ENCODE measurements around the gene DGKG.

DGKG gene

GRCh38 chr3:186129206-186129605, 232.8 kb downstream of the DGKG start:
- TF ChIP-seq, protein P1, sequence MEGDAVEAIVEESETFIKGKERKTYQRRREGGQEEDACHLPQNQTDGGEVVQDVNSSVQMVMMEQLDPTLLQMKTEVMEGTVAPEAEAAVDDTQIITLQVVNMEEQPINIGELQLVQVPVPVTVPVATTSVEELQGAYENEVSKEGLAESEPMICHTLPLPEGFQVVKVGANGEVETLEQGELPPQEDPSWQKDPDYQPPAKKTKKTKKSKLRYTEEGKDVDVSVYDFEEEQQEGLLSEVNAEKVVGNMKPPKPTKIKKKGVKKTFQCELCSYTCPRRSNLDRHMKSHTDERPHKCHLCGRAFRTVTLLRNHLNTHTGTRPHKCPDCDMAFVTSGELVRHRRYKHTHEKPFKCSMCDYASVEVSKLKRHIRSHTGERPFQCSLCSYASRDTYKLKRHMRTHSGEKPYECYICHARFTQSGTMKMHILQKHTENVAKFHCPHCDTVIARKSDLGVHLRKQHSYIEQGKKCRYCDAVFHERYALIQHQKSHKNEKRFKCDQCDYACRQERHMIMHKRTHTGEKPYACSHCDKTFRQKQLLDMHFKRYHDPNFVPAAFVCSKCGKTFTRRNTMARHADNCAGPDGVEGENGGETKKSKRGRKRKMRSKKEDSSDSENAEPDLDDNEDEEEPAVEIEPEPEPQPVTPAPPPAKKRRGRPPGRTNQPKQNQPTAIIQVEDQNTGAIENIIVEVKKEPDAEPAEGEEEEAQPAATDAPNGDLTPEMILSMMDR (conservative IDR thresholded peaks at IDR 0.05; ENCODE audit: low read depth, low read length) = no peak
- DNase-seq (ENCODE audit: low read depth) = no peak
- H3K4me3 ChIP-seq (ENCODE audit: low read length) = no peak overlapping the region

GRCh38 chr3:186128158-186128557, 233.9 kb downstream of the DGKG start:
- no peak overlapping the region for H3K4me3 ChIP-seq (ENCODE audit: low read length)
- DNase-seq (ENCODE audit: low read depth) = no peak
- TF ChIP-seq, protein P1 (conservative IDR thresholded peaks at IDR 0.05; ENCODE audit: low read depth, low read length) = no peak

DNA sequence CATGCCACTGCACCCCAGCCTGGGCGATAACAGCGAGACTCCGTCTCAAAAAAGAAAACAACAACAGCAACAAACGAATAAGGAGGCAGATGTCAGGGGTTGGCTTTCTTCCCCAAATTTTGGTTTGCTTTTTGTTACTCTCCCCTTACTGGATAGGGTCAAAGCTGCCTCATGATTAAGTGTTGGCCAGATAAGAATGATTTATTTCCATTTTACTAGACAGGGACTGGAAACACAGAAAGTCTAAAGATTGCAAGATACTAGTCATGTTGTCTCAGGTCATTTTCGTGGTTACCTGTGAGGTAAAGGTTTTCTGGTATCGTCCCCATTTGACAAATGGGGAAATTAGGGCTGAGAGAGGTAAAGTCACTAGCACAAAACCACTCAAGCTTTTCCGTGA, 234.6 kb downstream of the DGKG start:
- no peak for DNase-seq (ENCODE audit: low read depth)
- TF ChIP-seq, protein P1 (conservative IDR thresholded peaks at IDR 0.05; ENCODE audit: low read depth, low read length) = no peak
- H3K4me3 ChIP-seq (ENCODE audit: low read length) = no peak overlapping the region

- no peak for DNase-seq (ENCODE audit: low read depth)
- no peak overlapping the region for H3K4me3 ChIP-seq (ENCODE audit: low read length)
- TF ChIP-seq, protein P1 (conservative IDR thresholded peaks at IDR 0.05; ENCODE audit: low read depth, low read length) = no peak
These were observed 236.9 kb downstream of the DGKG start for GRCh38 chr3:186125118-186125517.

GRCh38 chr3:186124592-186124991, 237.4 kb downstream of the DGKG start:
- no peak for DNase-seq (ENCODE audit: low read depth)
- TF ChIP-seq, protein P1 (conservative IDR thresholded peaks at IDR 0.05; ENCODE audit: low read depth, low read length) = no peak
- H3K4me3 ChIP-seq (ENCODE audit: low read length) = no peak overlapping the region

GRCh38 chr3:186123012-186123411, 239.0 kb downstream of the DGKG start:
- DNase-seq (ENCODE audit: low read depth) = no peak
- H3K4me3 ChIP-seq (ENCODE audit: low read length) = no peak overlapping the region
- TF ChIP-seq, protein P1 (conservative IDR thresholded peaks at IDR 0.05; ENCODE audit: low read depth, low read length) = no peak

GRCh38 chr3:186121968-186122367, 240.1 kb downstream of the DGKG start:
- TF ChIP-seq, protein P1 (conservative IDR thresholded peaks at IDR 0.05; ENCODE audit: low read depth, low read length) = no peak
- DNase-seq (ENCODE audit: low read depth) = no peak
- no peak overlapping the region for H3K4me3 ChIP-seq (ENCODE audit: low read length)

All from retinal pigment epithelial cell (primary cell).